ENCODE results near the gene CNKSR1. TPM values are rescaled to one million over a fixed set of nuclear protein-coding genes. Genes with fewer than 3 reads are reported as not detected.
A peak's percentile ranks its signal among the peaks of the same experiment; 100 is the strongest.

CNKSR1 gene
- total RNA-seq (2022) (31.0 and 35.5 TPM in 2 replicates), Bru-seq, nascent RNA (percentile 54 among the genes with signal in this experiment), BruChase-seq, experiment 1, labeled RNA remaining after a 6-hour chase (percentile 70 among the genes with signal in this experiment), BruChase-seq, experiment 2, labeled RNA remaining after a 2-hour chase (percentile 67 among the genes with signal in this experiment)
- long read RNA-seq, transcript CNKSR1-201 (21 exons, 2,625 nt), result major isoform, 27 of 81 reads
- long read RNA-seq, partial matches to known transcripts, result 21 of 81 reads
- long read RNA-seq, other reads (novel, unspliced or antisense), result 30 of 81 reads

GRCh38 chr1:26177182-26177684, at the start of gene CNKSR1:
Gene CNKSR1, plus strand, starts transcription at chr1:26177491. Its CDS starts 57 bp downstream, at chr1:26177548.
- CTCF ChIA-PET, result interaction anchor here (0.5 to 4.3 kb wide), 13 partner anchors 14 to 216 kb away, joined by 3 to 28 read pairs (median 4); partner anchors contain the start of gene CEP85
- peak; percentile 19 for TF ChIP-seq CTCF (IDR thresholded peaks at IDR 0.05; ENCODE audit: unreplicated experiment)
- no peaks in the 10 kb centered on the region for H3K9me3 Mint-ChIP-seq (ENCODE audit: unreplicated experiment)
- intact Hi-C loops (cut with micrococcal nuclease), result loop anchor here (1.0 kb wide), 1 partner anchor 99 kb away; no protein-coding TSS in a partner anchor
- no peaks in the 10 kb centered on the region for H3K27me3 Mint-ChIP-seq (ENCODE audit: insufficient read depth, unreplicated experiment)
- no TSS peak for BruUV-seq (replicated peaks)
- POLR2A ChIA-PET, result interaction anchor here (0.7 to 4.6 kb wide), 13 partner anchors 12 to 293 kb away, joined by 3 to 50 read pairs (median 3); partner anchors contain the start of genes CEP85 and SH3BGRL3
- peaks cover 13% of the 10 kb centered on the region for H3K36me3 Mint-ChIP-seq (ENCODE audit: insufficient read depth, unreplicated experiment)
- peak within 1 kb of the TSS; percentile 97 for H3K4me3 Mint-ChIP-seq (ENCODE audit: unreplicated experiment)
- peak; percentile 82 for DNase-seq (ENCODE audit: unreplicated experiment)
- H3K4me1 Mint-ChIP-seq (ENCODE audit: insufficient read depth, unreplicated experiment), result peaks cover 27% of the 10 kb centered on the region
- peak within 1 kb of the TSS; percentile 98 for H3K27ac Mint-ChIP-seq (ENCODE audit: low read depth, unreplicated experiment)

DNA sequence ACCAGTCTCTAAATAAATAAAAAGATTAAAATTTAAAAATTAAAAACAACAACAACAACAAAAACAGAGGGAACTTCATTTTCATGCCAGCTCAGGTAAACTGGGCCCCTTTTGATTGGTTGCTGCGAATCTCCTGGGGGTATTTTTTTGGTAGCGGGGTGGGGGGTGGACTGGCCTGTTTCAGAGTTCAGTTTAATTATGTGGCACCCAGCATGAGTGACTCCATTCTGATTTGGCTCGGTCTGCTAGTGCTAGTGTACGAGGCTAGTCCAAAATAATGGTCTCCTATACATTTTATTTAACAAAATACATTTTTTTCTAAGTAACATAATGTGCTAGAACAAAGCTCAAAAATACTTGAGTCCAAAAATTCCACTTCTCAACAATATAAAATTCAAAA, 47.5 kb upstream of the CNKSR1 start:
- no peak for DNase-seq (ENCODE audit: unreplicated experiment)
- no peaks in the 10 kb centered on the region for H3K36me3 Mint-ChIP-seq (ENCODE audit: insufficient read depth, unreplicated experiment)
- H3K27ac Mint-ChIP-seq (ENCODE audit: low read depth, unreplicated experiment), result no peak overlapping the region
- TF ChIP-seq CTCF (IDR thresholded peaks at IDR 0.05; ENCODE audit: unreplicated experiment), result no peak
- H3K27me3 Mint-ChIP-seq (ENCODE audit: insufficient read depth, unreplicated experiment), result no peaks in the 10 kb centered on the region
- POLR2A ChIA-PET, result interaction anchor here (0.6 to 1.0 kb wide), 2 partner anchors 9 to 18 kb away, joined by 3 to 4 read pairs; partner anchors contain the start of gene PDIK1L
- BruUV-seq (replicated peaks), result no TSS peak
- CTCF ChIA-PET, result interaction anchor here (0.5 to 1.6 kb wide), 4 partner anchors 15 to 234 kb away, joined by 3 to 4 read pairs (median 4); no protein-coding TSS in a partner anchor
- intact Hi-C loops (cut with micrococcal nuclease), result no loop called here
- H3K4me1 Mint-ChIP-seq (ENCODE audit: insufficient read depth, unreplicated experiment), result peaks cover 15% of the 10 kb centered on the region
- no peaks in the 10 kb centered on the region for H3K9me3 Mint-ChIP-seq (ENCODE audit: unreplicated experiment)
- no peak overlapping the region for H3K4me3 Mint-ChIP-seq (ENCODE audit: unreplicated experiment)

DNA sequence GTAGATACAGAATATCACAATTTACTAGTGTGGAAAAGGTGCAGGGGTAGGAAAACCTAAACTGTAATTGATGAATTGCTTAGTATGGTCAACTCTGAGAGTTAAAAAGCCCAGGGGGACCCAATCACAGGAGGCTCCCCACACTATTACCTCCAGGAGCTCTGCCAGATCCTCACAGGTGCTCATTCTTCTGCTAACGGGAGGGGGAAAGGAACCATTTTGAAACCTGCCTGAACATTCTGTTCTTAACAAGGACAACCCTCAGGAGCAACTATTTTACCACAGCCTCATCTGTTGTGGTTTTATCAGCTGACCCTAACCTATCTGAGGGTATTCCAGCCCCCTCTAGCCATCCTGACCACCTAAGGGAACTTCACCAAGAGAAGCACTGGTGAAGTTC, 46.6 kb upstream of the CNKSR1 start:
- no peak for DNase-seq (ENCODE audit: unreplicated experiment)
- no peak overlapping the region for H3K27ac Mint-ChIP-seq (ENCODE audit: low read depth, unreplicated experiment)
- no peaks in the 10 kb centered on the region for H3K36me3 Mint-ChIP-seq (ENCODE audit: insufficient read depth, unreplicated experiment)
- ChIA-PET CTCF (interaction anchor here (0.8 to 1.6 kb wide), 3 partner anchors 14 to 96 kb away, joined by 4 to 9 read pairs (median 4); no protein-coding TSS in a partner anchor), POLR2A (interaction anchor here (1.7 kb wide), 1 partner anchor 18 kb away, joined by 4 read pairs; no protein-coding TSS in a partner anchor)
- H3K27me3 Mint-ChIP-seq (ENCODE audit: insufficient read depth, unreplicated experiment), result no peaks in the 10 kb centered on the region
- no TSS peak for BruUV-seq (replicated peaks)
- peaks cover 15% of the 10 kb centered on the region for H3K4me1 Mint-ChIP-seq (ENCODE audit: insufficient read depth, unreplicated experiment)
- no peak for TF ChIP-seq CTCF (IDR thresholded peaks at IDR 0.05; ENCODE audit: unreplicated experiment)
- no peak overlapping the region for H3K4me3 Mint-ChIP-seq (ENCODE audit: unreplicated experiment)
- no peaks in the 10 kb centered on the region for H3K9me3 Mint-ChIP-seq (ENCODE audit: unreplicated experiment)
- intact Hi-C loops (cut with micrococcal nuclease), result no loop called here

GRCh38 chr1:26132128-26132833, 45.0 kb upstream of the CNKSR1 start:
- DNase-seq (ENCODE audit: unreplicated experiment), result no peak
- H3K27me3 Mint-ChIP-seq (ENCODE audit: insufficient read depth, unreplicated experiment), result no peaks in the 10 kb centered on the region
- no TSS peak for BruUV-seq (replicated peaks)
- POLR2A ChIA-PET, result interaction anchor here (1.1 to 1.7 kb wide), 2 partner anchors 9 to 19 kb away, joined by 3 to 4 read pairs; no protein-coding TSS in a partner anchor
- no peaks in the 10 kb centered on the region for H3K36me3 Mint-ChIP-seq (ENCODE audit: insufficient read depth, unreplicated experiment)
- CTCF ChIA-PET, result interaction anchor here (0.6 to 2.1 kb wide), 2 partner anchors 9 to 13 kb away, joined by 3 to 11 read pairs; no protein-coding TSS in a partner anchor
- no peak overlapping the region for H3K4me3 Mint-ChIP-seq (ENCODE audit: unreplicated experiment)
- intact Hi-C loops (cut with micrococcal nuclease), result no loop called here
- H3K27ac Mint-ChIP-seq (ENCODE audit: low read depth, unreplicated experiment), result no peak overlapping the region
- no peaks in the 10 kb centered on the region for H3K9me3 Mint-ChIP-seq (ENCODE audit: unreplicated experiment)
- TF ChIP-seq CTCF (IDR thresholded peaks at IDR 0.05; ENCODE audit: unreplicated experiment), result no peak
- peaks cover 14% of the 10 kb centered on the region for H3K4me1 Mint-ChIP-seq (ENCODE audit: insufficient read depth, unreplicated experiment)

All from MCF 10A (cell line).